Kidney glomerular epithelial cell (primary cell): Measurements from ENCODE around the gene ROPN1.
A peak's percentile ranks its signal among the peaks of the same experiment; 100 is the strongest.

Experiments
- DNase-seq: peaks from one replicate; lab custom pipeline; 2025; lab: John Stamatoyannopoulos, UW

Gene ROPN1

DNA sequence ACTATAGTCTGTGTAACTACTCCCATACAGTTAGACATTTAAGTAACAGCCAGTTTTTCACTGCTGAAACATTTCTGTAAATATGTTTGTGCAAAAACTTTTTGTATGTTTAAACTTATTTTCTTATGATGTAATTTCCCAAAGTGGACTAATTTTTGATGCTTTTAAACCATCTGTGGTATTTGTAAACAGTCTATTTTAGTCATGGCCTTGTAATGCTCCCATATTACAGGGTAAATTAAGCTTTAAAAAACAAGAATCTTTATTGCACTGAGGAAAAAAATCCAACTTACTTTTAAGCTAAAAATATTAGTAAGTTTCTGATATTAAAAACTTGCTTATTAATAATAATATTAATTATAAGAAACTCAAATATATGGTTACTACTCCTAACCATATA, 44.4 kb downstream of the ROPN1 start:
- no peak for DNase-seq

DNA sequence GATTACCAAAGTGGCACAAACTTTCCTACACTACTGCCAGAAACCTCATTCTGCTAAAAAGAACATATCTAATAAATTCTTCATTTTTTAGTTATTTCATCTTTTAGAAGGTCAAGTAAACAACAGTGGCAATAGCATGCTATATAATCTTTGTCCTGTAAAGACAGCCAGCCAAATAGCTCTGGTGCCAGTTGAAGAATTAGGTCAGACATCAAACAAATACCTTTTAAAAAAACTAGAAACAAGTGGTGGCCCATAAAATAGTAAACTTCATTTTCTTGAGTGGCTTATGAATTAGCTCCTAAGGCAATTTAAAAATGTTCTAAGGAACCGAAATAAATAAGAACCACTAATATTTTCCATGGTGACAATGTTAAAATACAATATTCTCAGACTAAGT, 50.4 kb downstream of the ROPN1 start:
- no peak for DNase-seq

DNA sequence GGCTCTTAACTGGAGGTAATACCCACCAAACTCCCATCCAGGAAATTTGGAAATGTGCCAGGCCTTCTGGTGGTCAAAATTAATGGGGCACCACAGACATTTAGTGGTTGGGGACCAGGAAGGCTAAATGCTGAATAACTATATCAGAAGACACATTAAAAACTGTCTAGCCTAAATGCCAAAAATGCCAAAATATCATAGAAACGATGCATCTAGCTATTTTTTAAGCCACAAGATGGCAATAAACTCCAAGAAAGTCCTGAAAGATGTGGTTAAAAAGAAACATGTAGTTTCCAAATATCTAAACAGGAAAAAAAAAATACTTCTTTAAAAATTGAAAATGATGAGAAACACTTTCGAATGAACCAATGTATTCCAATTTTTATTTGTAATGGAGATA, 50.8 kb downstream of the ROPN1 start:
- DNase-seq: no peak

DNA sequence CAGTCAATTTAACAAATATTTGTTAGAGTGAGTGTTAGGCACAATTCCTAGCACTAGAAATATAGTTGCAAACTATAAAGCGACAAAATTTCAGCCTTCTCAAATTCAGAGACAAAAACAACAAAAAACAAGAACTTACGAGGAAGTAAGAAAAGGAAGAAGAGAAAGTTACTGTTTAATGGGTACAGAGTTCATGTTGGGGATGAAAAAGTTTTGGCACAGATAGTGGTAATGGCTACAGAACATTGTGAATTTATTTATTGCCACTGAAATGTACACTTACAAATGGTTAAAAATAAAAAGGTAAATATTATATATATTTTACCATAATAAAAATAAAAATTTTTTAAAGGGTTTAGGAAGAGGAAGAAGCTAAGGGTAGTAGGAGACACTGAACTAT, 52.2 kb downstream of the ROPN1 start:
- DNase-seq: no peak

DNA sequence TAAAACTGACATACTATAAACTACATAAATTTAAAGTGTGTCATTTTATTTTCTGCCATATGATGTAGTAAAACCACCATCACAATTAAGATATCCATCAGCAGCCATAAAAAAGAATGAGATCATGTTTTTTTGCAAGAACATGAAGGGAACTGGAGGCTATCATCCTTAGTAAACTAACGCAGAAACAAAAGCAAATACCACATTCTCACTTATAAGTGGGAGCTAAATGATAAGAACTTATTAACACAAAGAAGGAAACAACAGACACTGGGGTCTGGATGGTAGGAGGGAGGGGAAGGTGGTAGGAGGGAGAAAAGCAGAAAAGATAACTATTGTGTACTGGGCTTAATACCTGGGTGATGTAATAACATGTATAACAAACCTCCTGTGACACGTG, 55.5 kb downstream of the ROPN1 start:
- no peak for DNase-seq

DNA sequence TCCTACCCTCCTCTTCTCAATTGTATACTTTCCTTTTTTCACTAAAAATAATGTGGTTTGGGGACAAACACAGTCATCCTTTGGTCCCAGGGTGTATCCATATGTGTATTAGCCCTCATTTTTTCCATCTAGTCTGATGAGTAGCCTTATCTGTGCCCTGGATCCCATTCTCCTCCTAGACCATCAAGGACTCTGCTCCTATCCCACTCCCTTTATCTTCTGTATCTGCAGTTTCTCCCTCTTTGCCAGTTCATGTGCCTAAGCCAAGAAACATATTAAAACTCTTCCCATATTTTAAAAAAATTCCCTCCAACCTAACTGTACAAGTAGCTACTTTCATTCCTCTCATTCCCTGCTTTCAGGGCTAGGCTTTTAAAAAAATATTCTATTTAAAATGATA, 56.1 kb downstream of the ROPN1 start:
- DNase-seq: no peak

DNA sequence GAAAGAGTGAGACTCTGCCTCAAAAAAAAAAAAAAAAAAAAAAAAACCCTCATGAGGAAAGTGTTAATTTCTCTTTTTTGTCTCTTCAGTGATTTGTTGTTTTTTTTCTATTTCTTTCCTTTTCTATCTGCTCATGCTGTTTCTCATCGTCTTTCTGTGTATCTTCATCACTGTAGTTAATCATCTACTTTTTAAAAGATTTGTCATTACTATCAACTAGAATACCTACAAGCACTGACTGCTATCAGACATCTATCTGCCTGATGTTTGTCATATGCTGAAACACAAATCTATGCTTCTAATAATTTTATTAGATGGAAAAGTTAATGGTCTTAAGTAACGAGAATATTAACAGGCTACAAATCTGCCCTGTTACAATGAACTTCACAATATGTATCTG, 57.7 kb downstream of the ROPN1 start:
- DNase-seq: peak; percentile 6

DNA sequence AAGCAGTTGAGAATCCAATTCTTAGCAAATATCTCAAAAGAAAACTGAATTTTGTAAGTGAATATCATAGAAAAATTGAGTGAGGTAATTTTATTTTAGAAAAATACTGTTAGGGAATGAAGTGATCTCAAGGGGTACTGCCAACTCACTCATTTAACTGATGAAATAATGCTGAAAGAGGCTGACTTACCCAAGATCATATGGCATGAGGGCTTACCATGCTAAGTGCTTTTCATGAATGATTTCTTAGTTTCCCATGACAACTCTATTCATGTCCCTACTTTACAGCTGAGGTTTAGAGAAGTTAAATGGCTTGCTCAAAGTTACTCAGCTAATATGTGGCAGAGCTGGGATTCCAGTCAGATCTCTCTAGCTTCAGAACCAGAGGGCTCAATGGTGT, 61.5 kb downstream of the ROPN1 start:
- no peak for DNase-seq

DNA sequence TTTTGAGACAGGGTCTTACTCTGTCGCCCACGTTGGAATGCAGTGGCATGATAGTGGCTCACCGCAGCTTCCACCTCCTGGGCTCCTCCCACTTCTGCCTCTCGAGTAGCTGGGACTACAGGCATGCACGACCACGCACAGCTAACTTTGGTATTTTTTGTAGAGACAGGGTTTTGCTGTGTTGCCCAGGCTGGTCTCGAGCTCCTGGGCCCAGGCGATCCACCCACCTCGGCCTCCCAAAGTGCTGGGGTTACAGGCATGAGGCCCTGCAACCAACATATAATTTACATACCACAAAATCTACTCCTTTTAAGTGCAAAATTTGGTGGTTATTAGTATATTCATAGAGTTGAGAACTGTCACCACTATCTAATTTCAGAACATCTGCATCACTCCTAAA, 62.6 kb downstream of the ROPN1 start:
- DNase-seq: no peak

DNA sequence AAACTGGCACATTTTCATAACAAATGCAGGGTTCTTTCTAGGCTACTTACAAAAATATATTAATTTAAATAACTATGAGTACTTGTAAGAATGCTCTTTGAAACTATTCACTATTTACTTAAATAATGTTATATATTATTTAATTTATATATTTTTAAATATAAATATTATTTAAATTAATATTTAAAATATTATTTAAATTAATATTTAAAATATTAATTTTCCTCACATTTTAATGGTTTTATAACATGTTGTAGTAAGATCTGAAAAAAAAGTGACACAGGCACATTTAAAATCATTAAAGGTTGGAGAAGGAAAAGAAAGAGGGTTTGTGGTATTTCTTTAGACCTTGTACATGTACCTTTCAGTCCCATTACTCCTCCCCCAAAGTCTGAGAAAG, 65.5 kb downstream of the ROPN1 start:
- DNase-seq: no peak

DNA sequence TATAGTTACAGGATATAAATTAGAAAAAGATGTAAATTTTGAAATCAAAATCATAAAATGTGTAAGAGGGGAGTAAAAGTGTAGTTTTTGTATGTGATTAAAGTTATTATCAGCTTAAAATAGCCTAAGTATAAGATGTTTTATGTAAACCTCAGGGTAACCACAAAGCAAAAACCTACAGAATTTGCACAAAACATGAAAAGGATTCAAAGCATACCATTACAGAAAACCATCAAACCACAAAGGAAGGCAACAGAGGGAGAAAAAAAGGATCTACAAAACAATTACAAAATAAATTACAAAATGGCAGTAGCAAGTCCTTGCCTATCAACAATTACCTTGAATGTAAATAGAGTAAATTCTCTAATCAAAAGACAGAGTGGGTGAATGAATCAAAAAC, 71.1 kb downstream of the ROPN1 start:
- no peak for DNase-seq

DNA sequence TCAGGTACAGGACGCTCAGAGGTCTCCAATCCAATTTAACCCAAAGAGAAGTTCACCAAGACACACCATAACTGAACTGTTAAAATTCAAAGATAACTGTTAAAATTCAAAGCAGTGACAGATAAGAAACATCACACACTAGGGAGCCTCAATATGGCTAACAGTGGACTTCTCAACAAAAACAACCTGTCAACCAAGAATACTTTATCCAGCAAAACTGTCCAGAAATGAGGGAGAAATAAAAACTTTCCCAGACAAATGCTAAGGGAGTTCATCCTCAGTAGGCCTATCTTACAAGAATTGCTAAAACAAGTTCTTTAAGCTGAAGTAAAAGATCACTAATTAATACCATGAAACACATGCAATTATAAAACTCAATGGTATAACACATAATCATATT, 71.5 kb downstream of the ROPN1 start:
- no peak for DNase-seq

DNA sequence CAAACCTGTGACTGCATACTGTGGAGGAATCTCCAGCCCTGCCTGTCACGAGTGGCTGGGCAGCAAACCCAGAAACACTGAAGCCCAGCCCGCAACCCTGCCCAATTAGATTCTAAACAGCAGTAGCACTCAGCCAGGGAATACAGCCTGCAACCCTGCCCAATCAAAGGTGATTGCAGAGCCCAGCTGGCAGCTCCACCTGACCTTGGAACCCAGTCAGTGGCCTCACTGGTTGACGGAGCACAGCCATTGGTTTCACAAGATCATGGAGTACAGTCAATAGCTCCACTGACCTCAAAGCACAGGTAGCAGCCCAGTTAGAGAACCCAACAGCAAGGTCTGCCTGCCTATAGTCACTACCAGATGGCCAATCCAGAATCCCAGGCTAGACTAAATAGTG, 72.6 kb downstream of the ROPN1 start:
- no peak for DNase-seq
